HG03571 (cell line): ENCODE measurements around the gene FBXL17.

Experiments
- ATAC-seq: cut with Tn5 transposase; IDR thresholded peaks from one replicate; pipeline ENCODE4 v1.9.1; 2021; ENCODE audit not compliant: unreplicated experiment

The FBXL17 gene

GRCh38 chr5:108016101-108016500, 365.8 kb downstream of the FBXL17 start:
- ATAC-seq = no peak

GRCh38 chr5:108006791-108007190, 375.1 kb downstream of the FBXL17 start:
- ATAC-seq = no peak

GRCh38 chr5:108003178-108003577, 378.7 kb downstream of the FBXL17 start:
- ATAC-seq = peak; percentile 94

- ATAC-seq = no peak
Observed at GRCh38 chr5:108001222-108001621, 380.7 kb downstream of the FBXL17 start.

- ATAC-seq = no peak
Observed at GRCh38 chr5:107997338-107997980, 384.4 kb downstream of the FBXL17 start.

- no peak for ATAC-seq
Observed at GRCh38 chr5:107993341-107993740, 388.6 kb downstream of the FBXL17 start.

GRCh38 chr5:107990881-107991810, 390.8 kb downstream of the FBXL17 start:
- no peak for ATAC-seq

GRCh38 chr5:107985144-107985543, 396.8 kb downstream of the FBXL17 start:
- no peak for ATAC-seq

GRCh38 chr5:107982703-107983425, 399.0 kb downstream of the FBXL17 start:
- no peak for ATAC-seq

GRCh38 chr5:107980923-107981692, 400.8 kb downstream of the FBXL17 start:
- ATAC-seq = no peak

- ATAC-seq = no peak
Observed at GRCh38 chr5:107979900-107980299, 402.0 kb downstream of the FBXL17 start.

- ATAC-seq = no peak
Observed at GRCh38 chr5:107979291-107979690, 402.6 kb downstream of the FBXL17 start.

- no peak for ATAC-seq
Observed at GRCh38 chr5:107977550-107978071, 404.3 kb downstream of the FBXL17 start.

- no peak for ATAC-seq
Observed at GRCh38 chr5:107975568-107975967, 406.3 kb downstream of the FBXL17 start.

- no peak for ATAC-seq
Observed at GRCh38 chr5:107971846-107972245, 410.1 kb downstream of the FBXL17 start.

GRCh38 chr5:107969847-107970246, 412.1 kb downstream of the FBXL17 start:
- no peak for ATAC-seq

GRCh38 chr5:107968998-107969397, 412.9 kb downstream of the FBXL17 start:
- ATAC-seq = no peak

GRCh38 chr5:107968406-107968843, 413.5 kb downstream of the FBXL17 start:
- ATAC-seq = no peak

- no peak for ATAC-seq
Observed at GRCh38 chr5:107966201-107966600, 415.7 kb downstream of the FBXL17 start.

GRCh38 chr5:107964722-107965121, 417.2 kb downstream of the FBXL17 start:
- no peak for ATAC-seq
